ENCODE measurements around the gene KLF15.

GRCh38 chr3:126310816-126311215 lies 46.4 kb downstream of the KLF15 start:
- TF ChIP-seq ATF3 (IDR thresholded peaks at IDR 0.05) (no peak), POLR2A (IDR thresholded peaks at IDR 0.05; ENCODE audit: borderline replicate concordance, extremely low read depth, insufficient read depth, insufficient read length) (no peak), CTCF (IDR thresholded peaks at IDR 0.05 in 2 of 3, conservative IDR thresholded peaks at IDR 0.05 in 1 of 3; ENCODE audit: borderline replicate concordance in 1 of 3, insufficient read depth in 1 of 3, low read depth in 2 of 3, low read length in 2 of 3) (no peak), REST (IDR thresholded peaks at IDR 0.05; ENCODE audit: low read depth) (no peak), CEBPB (IDR thresholded peaks at IDR 0.05; ENCODE audit: low read depth) (no peak), POLR2AphosphoS5 (IDR thresholded peaks at IDR 0.05; ENCODE audit: low read depth, low read length) (no peak), SP1 (IDR thresholded peaks at IDR 0.05; ENCODE audit: low read depth) (no peak), MAX (IDR thresholded peaks at IDR 0.05) (no peak), EZH2phosphoT487 (IDR thresholded peaks at IDR 0.05; ENCODE audit: borderline replicate concordance) (no peak)

Data from HCT116 (cell line).